Stimulated activated naive CD8-positive, alpha-beta T cell treated with anti-CD3 and anti-CD28 coated beads, Interleukin-15, amount 100 ng/mL, for 72 hours (primary cell): ENCODE results near the gene DIRAS1.

Source experiments
- ATAC-seq: fragments of 150-1000 bp; cut with Tn5 transposase; 2 replicates; pipeline ENCODE4 v1.10.0; 2021; ENCODE audit warnings: mild to moderate bottlenecking, moderate library complexity
- DNase-seq, 2 donors: peaks; one replicate each; pipeline ENCODE4 v3.0.0; 2021 to 2022
- H3K27ac Mint-ChIP-seq, 2 donors: one replicate each; pipeline ENCODE4 v1.8.0; 2022; ENCODE audit warnings: mild to moderate bottlenecking in 2 of 2, mixed read lengths in 2 of 2, moderate library complexity in 2 of 2
- H3K27me3 Mint-ChIP-seq: one replicate; pipeline ENCODE4 v1.8.0; 2022; ENCODE audit warnings: mixed read lengths
- H3K4me1 Mint-ChIP-seq: one replicate; pipeline ENCODE4 v1.8.0; 2022; ENCODE audit warnings: mild to moderate bottlenecking, mixed read lengths
- H3K4me3 Mint-ChIP-seq, 2 donors: one replicate each; pipeline ENCODE4 v1.8.0; 2022; ENCODE audit warnings: mild to moderate bottlenecking in 2 of 2, mixed read lengths in 2 of 2, moderate library complexity in 1 of 2
- H3K9me3 Mint-ChIP-seq, 2 donors: one replicate each; pipeline ENCODE4 v1.8.0; 2022; ENCODE audit warnings: mixed read lengths in 2 of 2

Gene DIRAS1

GRCh38 chr19:2736550-2737190 is 15.5 kb upstream of the DIRAS1 start:
- H3K4me3 Mint-ChIP-seq = no peak overlapping the region
- no peaks in the 10 kb centered on the region for H3K9me3 Mint-ChIP-seq
- H3K27me3 Mint-ChIP-seq = peaks cover 12% of the 10 kb centered on the region
- DNase-seq (no peak), ATAC-seq (no peak)
- peaks cover 37% of the 10 kb centered on the region for H3K4me1 Mint-ChIP-seq
- H3K27ac Mint-ChIP-seq = no peak overlapping the region

DNA sequence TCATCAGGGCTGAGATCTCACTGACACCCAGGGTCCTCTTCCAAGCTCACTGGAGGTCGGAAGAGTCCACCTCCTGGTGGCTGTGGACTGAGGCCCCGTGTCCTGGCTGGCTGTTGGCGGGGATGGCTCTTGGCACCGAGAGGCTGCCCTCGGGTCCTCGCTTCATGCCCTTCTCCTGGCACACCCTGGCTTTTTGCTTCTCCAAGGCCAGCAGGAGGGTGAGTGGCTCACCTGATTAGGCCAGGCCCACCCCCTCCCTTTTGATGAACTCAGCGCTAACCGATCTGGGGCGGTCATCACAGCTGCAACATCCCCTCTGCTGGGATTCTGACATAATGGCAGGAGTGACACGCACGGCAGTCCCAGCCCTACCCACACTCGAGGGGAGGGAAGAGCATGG is 14.2 kb upstream of the DIRAS1 start:
- no peak overlapping the region for H3K27ac Mint-ChIP-seq
- ATAC-seq (no peak), DNase-seq (no peak)
- H3K27me3 Mint-ChIP-seq = peaks cover 4% of the 10 kb centered on the region
- no peaks in the 10 kb centered on the region for H3K9me3 Mint-ChIP-seq
- no peak overlapping the region for H3K4me3 Mint-ChIP-seq
- H3K4me1 Mint-ChIP-seq = peaks cover 36% of the 10 kb centered on the region

- Mint-ChIP-seq H3K4me3 (no peak overlapping the region), H3K9me3 (no peaks in the 10 kb centered on the region), H3K27me3 (no peaks in the 10 kb centered on the region), H3K27ac (no peak overlapping the region), H3K4me1 (peaks cover 31% of the 10 kb centered on the region)
- DNase-seq (no peak), ATAC-seq (no peak)
These were observed 13.6 kb upstream of the DIRAS1 start for GRCh38 chr19:2734589-2735288.

- no peak for ATAC-seq
- Mint-ChIP-seq H3K27me3 (no peaks in the 10 kb centered on the region), H3K27ac (no peak overlapping the region), H3K4me3 (no peak overlapping the region), H3K9me3 (no peaks in the 10 kb centered on the region), H3K4me1 (peaks cover 27% of the 10 kb centered on the region)
- no peak for DNase-seq
These were observed 12.9 kb upstream of the DIRAS1 start for GRCh38 chr19:2733930-2734588.

- Mint-ChIP-seq H3K27ac (no peak overlapping the region), H3K4me1 (peaks cover 16% of the 10 kb centered on the region), H3K9me3 (no peaks in the 10 kb centered on the region), H3K4me3 (no peak overlapping the region), H3K27me3 (peaks cover under 1% of the 10 kb centered on the region)
- no peak for ATAC-seq
- no peak for DNase-seq
These were observed 11.7 kb upstream of the DIRAS1 start for GRCh38 chr19:2732883-2733282.

DNA sequence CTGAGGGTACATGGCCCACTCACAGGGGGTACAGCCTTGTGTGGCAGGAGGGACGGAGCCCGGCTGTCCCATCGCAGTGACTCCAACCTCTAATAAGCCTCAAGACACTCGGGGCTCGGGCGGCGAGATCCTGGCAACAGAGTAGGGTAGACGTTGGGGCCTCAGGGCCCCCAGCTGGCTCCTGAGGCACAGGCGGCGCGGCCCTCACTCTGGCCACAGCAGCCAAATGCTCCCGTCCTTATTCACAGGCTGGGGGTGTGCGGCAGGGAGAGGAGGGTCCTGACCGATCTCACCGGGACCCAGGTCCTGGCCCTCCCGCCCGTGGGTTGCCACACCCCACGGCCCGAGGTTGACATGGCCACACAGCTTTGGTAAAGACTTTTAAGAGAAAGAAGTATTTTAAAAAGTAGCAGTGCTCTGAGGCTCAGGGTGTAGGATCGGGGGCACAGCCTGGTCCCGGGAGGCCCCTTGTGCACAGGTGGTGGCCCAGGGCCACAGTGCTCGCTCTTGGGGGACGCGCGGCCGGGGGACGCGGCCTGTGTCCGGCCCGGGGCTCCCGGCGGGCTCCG is 11.1 kb upstream of the DIRAS1 start:
- peaks cover 7% of the 10 kb centered on the region for H3K27me3 Mint-ChIP-seq
- no peaks in the 10 kb centered on the region for H3K9me3 Mint-ChIP-seq
- H3K27ac Mint-ChIP-seq = no peak overlapping the region
- H3K4me1 Mint-ChIP-seq = peaks cover 13% of the 10 kb centered on the region
- DNase-seq (no peak), ATAC-seq (peak; percentile 35)
- no peak overlapping the region for H3K4me3 Mint-ChIP-seq

- Mint-ChIP-seq H3K4me1 (peaks cover 13% of the 10 kb centered on the region), H3K4me3 (no peak overlapping the region), H3K9me3 (no peaks in the 10 kb centered on the region), H3K27ac (peak overlapping the region; percentile 19 to 42), H3K27me3 (peaks cover 16% of the 10 kb centered on the region)
- DNase-seq = no peak
- ATAC-seq = peak; percentile 18
These were observed 10.2 kb upstream of the DIRAS1 start for GRCh38 chr19:2731181-2731995.

- H3K4me3 Mint-ChIP-seq = no peak overlapping the region
- DNase-seq (no peak), ATAC-seq (no peak)
- no peaks in the 10 kb centered on the region for H3K9me3 Mint-ChIP-seq
- peaks cover 18% of the 10 kb centered on the region for H3K4me1 Mint-ChIP-seq
- H3K27ac Mint-ChIP-seq = no peak overlapping the region
- H3K27me3 Mint-ChIP-seq = peaks cover 22% of the 10 kb centered on the region
These were observed 9.0 kb upstream of the DIRAS1 start for GRCh38 chr19:2729943-2730818.

DNA sequence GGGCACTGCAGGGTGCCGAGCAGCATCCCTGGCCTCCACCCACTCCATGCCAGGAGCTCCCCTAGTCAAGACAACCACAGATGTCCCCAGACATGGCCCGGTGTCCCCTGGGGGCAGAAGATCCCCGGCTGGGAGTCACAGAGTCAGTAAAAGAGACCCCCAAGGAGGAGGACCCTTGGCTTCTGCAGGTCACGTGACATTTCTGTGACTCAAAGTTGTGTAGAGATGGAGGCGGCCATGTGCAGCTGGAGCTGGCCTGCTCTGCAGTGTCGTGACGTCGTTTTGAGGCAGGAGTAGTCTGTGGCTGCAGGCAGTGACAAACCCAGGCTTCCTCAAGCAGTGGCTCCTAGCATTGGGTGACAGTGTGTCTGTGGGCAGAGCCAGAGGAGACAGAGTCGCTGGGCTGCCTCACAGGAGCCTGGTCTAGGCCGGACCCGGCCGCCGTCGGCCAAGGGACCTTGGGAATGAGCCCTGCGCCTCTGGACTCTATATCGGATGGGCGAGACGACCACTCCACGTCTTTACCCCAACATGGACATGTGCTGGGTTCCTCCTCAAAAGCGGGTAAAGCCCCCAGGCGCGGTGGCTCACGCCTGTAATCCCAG is 7.7 kb upstream of the DIRAS1 start:
- Mint-ChIP-seq H3K27ac (no peak overlapping the region), H3K4me3 (no peak overlapping the region), H3K27me3 (peaks cover 30% of the 10 kb centered on the region), H3K4me1 (peaks cover 12% of the 10 kb centered on the region), H3K9me3 (no peaks in the 10 kb centered on the region)
- ATAC-seq (no peak), DNase-seq (no peak)

DNA sequence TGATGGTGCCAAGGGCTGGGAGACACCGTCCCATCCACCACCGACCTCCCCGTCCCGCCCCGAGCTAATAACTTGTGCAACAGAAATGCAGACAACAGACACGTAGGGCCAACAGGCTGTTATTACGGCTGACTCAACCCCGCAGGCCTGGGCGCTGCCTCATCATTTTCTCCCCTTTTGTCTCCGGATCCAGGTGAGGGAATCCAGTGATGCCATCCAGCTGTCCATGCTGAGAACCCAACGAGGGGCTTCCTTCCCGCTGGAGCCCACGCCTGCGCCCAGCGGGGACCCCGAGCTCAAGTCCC is 6.4 kb upstream of the DIRAS1 start:
- peaks cover 12% of the 10 kb centered on the region for H3K4me1 Mint-ChIP-seq
- no peak overlapping the region for H3K4me3 Mint-ChIP-seq
- no peaks in the 10 kb centered on the region for H3K9me3 Mint-ChIP-seq
- peaks cover 43% of the 10 kb centered on the region for H3K27me3 Mint-ChIP-seq
- no peak overlapping the region for H3K27ac Mint-ChIP-seq
- no peak for DNase-seq
- no peak for ATAC-seq

GRCh38 chr19:2726904-2727639 is 5.9 kb upstream of the DIRAS1 start:
- H3K4me1 Mint-ChIP-seq = peaks cover 12% of the 10 kb centered on the region
- ATAC-seq (no peak), DNase-seq (no peak)
- H3K4me3 Mint-ChIP-seq = no peak overlapping the region
- H3K27me3 Mint-ChIP-seq = peaks cover 48% of the 10 kb centered on the region
- peak overlapping the region in 1 of 2 donors; percentile 27 for H3K27ac Mint-ChIP-seq
- no peaks in the 10 kb centered on the region for H3K9me3 Mint-ChIP-seq

GRCh38 chr19:2726160-2726855 is 5.1 kb upstream of the DIRAS1 start:
- Mint-ChIP-seq H3K4me3 (no peak overlapping the region), H3K27me3 (peaks cover 56% of the 10 kb centered on the region), H3K9me3 (no peaks in the 10 kb centered on the region), H3K27ac (no peak overlapping the region), H3K4me1 (peaks cover 12% of the 10 kb centered on the region)
- ATAC-seq (no peak), DNase-seq (no peak)

DNA sequence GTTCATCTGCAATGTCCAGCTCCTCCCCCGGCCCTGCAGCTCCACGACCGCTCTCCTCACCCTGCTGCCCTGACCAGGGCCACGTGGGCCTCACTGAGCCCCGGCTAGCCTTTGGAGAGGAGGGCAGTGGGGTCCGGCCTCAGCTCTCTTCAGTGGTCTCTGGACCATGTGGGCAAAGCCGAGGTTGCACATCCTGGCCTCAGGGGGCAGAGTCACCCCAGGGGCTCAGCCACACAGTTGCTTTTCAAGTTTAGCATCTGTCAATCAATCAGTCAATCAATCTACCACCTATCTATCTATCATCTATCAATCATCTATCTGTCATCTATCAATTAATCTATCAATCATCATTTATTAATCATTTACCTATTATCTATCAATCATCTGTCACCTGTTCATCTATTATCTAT is 3.0 kb upstream of the DIRAS1 start:
- Mint-ChIP-seq H3K27me3 (peaks cover 72% of the 10 kb centered on the region), H3K4me3 (no peak overlapping the region), H3K4me1 (peaks cover 21% of the 10 kb centered on the region), H3K9me3 (no peaks in the 10 kb centered on the region), H3K27ac (no peak overlapping the region)
- DNase-seq (no peak), ATAC-seq (no peak)
